Measurements from ENCODE around the gene RPL22.
"Not testable (repeated sequence)": the region's sequence is repeated elsewhere in the genome, so short reads cannot be mapped to it uniquely, and the experiment has no call there.

Gene RPL22

GRCh38 chr1:6233376-6233775, 34.0 kb upstream of the RPL22 start:
- DNase-seq = no peak

GRCh38 chr1:6225651-6226050, 26.3 kb upstream of the RPL22 start:
- no peak for DNase-seq

- DNase-seq = no peak
These were observed 25.3 kb upstream of the RPL22 start for GRCh38 chr1:6224718-6225117.

- no peak for DNase-seq
These were observed 24.2 kb upstream of the RPL22 start for GRCh38 chr1:6223617-6224016.

- no peak for DNase-seq
These were observed 23.2 kb upstream of the RPL22 start for GRCh38 chr1:6222636-6223035.

GRCh38 chr1:6221210-6221784, 21.9 kb upstream of the RPL22 start:
- no peak for DNase-seq

GRCh38 chr1:6220236-6220635, 20.8 kb upstream of the RPL22 start:
- DNase-seq = no peak

- not testable (repeated sequence) for DNase-seq
These were observed 20.2 kb upstream of the RPL22 start for GRCh38 chr1:6219641-6220040.

GRCh38 chr1:6218375-6219164, 19.2 kb upstream of the RPL22 start:
- no peak for DNase-seq

- no peak for DNase-seq
These were observed 13.0 kb upstream of the RPL22 start for GRCh38 chr1:6212193-6212959.

GRCh38 chr1:6211731-6212130, 12.3 kb upstream of the RPL22 start:
- no peak for DNase-seq

GRCh38 chr1:6210591-6211355, 11.4 kb upstream of the RPL22 start:
- no peak for DNase-seq

GRCh38 chr1:6209661-6210580, 10.5 kb upstream of the RPL22 start:
- peak; percentile 50 to 59 for DNase-seq

GRCh38 chr1:6208723-6209660, 9.6 kb upstream of the RPL22 start:
- peak; percentile 49 to 60 for DNase-seq

GRCh38 chr1:6207921-6208320, 8.5 kb upstream of the RPL22 start:
- DNase-seq = no peak

- DNase-seq = no peak
These were observed 7.9 kb upstream of the RPL22 start for GRCh38 chr1:6207075-6207885.

- DNase-seq = no peak
These were observed 7.1 kb upstream of the RPL22 start for GRCh38 chr1:6206520-6206855.

- peak; percentile 82 to 84 for DNase-seq
These were observed 6.6 kb upstream of the RPL22 start, which contains the start of gene RNF207 for GRCh38 chr1:6205849-6206519. RNF207 (plus strand) TSS chr1:6206119; CDS start chr1:6206536, 417 bp downstream.

- DNase-seq = no peak
These were observed 2.9 kb upstream of the RPL22 start for GRCh38 chr1:6202256-6202655.

All from activated T-cell treated with anti-CD3 and anti-CD28 coated beads, Interleukin-2, amount 50 U/mL, for 48 hours (primary cell).